Activated T-helper 9 cell treated with anti-CD3 and anti-CD28 coated beads, Interleukin-2, amount 50 U/mL, for 16 hours (primary cell): ENCODE data around the gene EPO.
"Not testable (repeated sequence)": the region's sequence is repeated elsewhere in the genome, so short reads cannot be mapped to it uniquely, and the experiment has no call there.

Experiments used
- DNase-seq: peaks from one replicate; pipeline ENCODE4 v3.0.0-alpha.2; 2020; ENCODE audit warnings: low read depth

EPO gene

DNA sequence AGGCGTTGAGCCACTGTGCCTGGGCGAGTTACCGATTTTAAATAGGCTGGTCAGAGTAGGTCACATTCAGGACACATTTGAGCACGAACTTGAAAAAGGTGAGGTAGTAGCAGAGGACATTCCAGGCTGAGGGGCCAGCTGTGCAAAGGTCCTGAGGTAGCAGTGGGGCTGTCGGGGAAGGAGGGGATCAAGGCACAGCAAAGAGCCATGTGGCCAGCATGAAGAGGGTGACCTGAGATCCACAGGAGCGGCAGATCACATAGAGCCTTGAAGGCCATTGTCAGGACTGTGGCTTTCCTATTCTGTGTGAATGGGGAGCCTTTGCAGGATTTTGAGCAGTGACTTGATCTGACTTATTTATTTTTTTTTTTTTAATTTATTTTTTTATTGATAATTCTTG is 19.7 kb downstream of the EPO start:
- DNase-seq, result no peak

DNA sequence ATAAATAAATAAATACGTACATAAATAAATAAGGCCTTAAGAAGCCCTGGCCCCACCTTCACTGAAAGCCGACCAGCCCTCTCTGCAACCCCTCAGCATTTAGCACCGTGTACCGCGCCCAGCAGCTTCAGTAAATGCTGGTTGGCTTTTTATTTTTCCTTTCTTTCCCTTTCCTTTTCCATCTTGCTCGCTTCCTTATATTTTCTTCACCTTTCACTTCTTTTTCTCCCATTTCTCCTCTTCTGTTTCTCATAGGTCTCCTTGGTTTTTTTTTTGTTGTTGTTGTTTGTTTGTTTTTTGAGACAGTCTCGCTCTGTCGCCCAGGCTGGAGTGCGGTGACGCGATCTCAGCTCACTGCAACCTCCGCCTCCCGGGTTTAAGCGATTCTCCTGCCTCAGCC is 24.3 kb downstream of the EPO start:
- no peak for DNase-seq

DNA sequence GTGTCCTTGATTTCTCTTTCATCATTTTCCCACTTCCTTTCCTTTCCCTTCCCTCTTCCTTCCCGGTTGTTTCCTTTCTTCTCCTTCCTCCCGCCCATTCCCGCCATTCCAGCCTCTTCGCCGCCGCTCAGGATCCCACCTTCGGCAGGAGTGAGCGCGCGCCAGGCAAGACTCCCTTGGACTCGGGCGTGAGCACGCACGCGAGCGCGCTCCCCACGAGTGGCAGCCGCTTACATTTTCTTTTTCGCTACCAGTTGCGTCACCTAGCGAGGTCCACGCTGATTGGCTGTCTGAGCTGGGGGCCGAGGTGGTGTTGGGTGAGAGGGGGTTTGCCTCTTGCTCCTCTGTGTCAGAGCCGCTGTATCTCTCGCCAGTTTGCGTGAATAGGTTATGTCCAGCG is 24.9 kb downstream of the EPO start:
- DNase-seq, result no peak

DNA sequence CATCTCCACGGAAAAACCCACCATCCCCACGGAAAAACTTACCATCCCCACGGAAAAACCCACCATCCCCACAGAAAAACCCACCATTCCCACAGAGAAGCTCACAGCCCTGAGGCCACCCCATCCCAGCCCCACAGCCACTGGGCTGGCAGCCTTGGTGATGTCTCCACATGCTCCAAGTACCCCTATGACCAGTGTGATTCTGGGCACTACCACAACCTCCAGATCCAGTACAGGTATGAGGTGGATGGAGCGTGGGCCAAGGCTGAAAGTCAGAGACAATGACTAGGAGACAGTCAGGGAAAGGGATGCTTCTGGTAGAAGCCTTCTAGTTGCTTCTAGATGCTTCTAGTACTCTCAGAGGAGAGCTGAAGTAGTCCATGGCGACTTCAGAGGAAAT is 32.7 kb downstream of the EPO start:
- no peak for DNase-seq

DNA sequence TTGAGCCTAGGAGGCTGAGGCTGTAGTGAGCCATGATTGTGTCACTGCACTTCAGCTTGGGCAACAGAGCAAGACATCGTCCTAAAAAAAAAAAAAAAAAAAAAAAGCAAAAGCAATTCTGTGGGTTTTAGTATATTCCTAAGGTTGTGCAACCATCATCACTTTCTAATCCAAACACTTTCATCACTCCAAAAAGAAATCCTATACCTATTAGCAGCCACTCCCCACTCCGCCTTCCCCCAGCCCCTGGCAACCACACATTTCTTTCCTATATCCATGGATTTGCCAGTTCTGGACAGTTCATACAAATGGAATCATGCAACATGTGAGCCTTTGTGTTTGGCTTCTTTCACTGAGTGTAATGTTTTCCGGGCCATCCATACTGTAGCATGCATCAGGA is 33.5 kb downstream of the EPO start:
- DNase-seq, result no peak

DNA sequence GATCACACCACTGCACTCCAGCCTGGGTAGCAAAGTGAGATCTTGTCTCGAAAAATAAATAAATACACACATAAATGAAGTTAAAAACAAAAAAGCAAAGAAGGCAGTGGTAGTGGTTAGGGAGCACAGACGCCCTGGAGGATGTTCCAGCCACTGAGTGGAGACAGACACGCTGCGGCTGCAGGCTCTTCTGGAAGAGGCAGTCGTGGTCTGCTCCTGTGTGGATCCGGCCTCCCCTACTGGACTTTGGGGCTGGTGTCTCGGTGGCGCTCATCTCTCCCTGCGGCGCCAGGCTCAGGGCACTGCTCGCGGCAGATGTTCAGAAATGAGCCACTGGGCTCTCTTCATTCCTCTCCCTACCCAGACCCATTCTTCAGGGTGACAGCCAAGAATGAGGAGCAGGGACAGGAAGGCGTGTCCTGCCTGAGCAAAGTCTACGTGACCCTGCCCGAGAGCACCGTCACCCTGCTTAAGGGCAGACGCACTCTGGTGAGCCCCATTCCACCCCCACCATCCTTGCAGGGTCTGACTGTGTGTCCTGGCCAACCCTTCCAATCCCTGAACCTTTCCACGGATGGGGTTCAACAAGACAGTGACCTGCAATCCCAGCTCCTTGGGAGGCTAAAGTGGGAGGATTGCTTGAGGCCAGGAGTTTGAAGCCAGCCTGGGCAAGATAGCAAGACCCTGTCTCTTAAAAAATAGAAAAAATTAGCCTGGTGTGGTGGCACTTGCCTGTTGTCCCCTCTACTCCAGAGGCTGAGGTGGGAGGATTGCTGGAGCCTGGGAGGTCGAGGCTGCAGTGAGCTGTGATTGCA is 39.3 kb downstream of the EPO start:
- no peak for DNase-seq

DNA sequence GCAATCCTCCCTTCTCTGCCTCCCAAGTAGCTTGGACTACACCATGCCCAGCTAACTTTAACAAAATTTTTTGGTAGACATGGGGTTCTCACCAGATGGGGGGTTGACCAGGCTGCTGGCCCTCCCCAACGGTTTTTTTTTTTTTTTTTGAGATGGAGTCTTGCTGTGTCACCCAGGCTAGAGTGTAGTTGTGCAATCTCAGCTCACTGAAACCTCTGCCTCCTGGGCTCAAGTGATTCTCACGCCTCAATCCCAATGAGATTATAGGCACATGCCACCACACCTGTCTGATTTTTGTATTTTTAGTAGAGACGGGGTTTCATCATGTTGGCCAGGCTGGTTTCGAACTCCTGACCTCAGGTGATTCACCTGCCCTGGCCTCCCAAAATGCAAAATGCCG is 42.6 kb downstream of the EPO start:
- not testable (repeated sequence) for DNase-seq

DNA sequence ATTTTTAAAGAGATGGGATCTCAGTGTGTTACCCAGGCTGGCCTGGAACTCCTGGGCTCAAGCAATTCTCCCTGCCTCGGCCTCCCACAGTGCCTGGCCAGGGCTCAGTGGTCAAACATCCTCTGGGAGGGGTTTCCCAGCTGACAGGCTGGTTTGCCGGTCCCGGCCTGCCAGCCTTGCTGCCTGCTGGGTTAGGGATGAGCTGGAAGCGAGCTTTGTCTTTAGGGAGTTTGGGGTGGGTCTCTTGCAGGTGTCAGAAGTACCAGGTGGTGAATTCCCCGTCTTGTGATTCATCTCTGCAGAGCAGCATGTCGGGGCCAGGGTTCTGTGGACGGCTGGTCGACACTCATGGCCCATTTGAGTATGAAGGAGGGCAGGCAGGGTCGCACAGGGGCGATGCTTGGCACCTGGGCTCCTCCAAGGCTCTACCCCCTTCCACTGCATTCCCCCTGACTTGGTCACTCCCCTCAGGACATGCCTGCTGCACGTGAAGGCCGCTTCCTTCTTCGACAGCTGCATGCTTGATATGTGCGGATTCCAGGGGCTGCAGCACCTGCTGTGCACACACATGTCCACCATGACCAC is 43.4 kb downstream of the EPO start:
- no peak for DNase-seq

DNA sequence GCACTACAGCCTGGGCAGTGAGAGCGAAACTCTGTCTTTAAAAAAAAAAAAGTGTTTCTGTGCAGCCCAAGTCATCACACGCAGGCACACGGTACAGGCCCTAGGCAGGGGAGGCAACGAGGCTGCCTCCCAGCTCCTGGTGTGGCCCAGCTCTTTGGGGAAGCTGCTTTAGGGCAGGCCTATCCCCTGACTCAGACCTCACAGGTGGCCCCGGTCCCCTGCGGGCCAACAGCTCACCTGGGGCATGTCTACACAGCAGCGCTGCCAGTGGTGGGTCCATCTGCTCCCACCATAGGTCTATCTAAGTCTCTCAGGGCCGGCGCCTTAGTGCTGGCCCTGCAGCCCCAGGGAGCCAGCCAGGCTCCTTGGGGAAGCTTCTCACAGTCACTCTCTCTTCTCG is 44.6 kb downstream of the EPO start:
- DNase-seq, result no peak

DNA sequence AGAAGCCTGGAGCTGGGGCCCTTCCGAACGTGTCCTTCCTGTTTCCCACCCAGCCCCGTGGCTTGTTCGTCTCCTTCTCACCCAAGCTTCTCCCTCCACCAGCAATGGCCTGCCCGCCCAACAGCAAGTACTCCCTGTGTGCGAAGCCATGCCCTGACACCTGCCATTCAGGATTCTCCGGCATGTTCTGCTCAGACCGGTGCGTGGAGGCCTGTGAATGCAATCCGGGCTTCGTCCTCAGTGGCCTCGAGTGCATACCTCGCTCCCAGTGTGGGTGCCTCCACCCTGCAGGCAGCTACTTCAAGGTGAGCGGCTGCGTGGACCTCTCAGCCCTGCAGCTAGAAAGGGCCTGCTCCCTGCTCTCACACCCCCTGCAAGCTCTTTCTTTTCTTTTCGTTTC is 45.0 kb downstream of the EPO start:
- no peak for DNase-seq

DNA sequence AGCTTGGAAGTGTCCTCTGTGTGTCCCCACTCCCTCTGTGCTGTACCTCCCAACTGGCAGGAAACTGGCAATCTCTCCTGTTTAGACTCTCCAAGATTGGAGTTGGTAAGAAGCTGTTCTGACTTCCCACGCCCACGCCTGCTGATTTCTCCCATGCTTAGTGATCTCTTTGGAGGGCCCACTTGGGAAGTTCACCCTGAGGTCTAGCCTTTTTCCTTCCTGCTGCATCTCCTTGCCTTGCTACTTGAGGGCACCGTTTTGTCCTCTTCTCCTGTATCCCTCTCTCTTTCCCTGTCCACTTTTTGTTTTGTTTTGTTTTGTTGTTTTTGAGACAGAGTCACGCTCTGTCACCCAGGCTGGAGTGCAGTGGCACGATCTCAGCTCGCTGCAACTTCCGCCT is 48.5 kb downstream of the EPO start:
- no peak for DNase-seq
